GM19023 (cell line): ENCODE data around the gene FEZF2.

Source experiments
- ATAC-seq: cut with Tn5 transposase; IDR thresholded peaks from one replicate; pipeline ENCODE4 v1.9.1; 2021; ENCODE audit warnings: mild to moderate bottlenecking, moderate library complexity; ENCODE audit not compliant: unreplicated experiment

Gene FEZF2

GRCh38 chr3:62332835-62333244 is 40.5 kb downstream of the FEZF2 start:
- no peak for ATAC-seq

- ATAC-seq: no peak
Observed at GRCh38 chr3:62332017-62332416, 41.3 kb downstream of the FEZF2 start.

GRCh38 chr3:62329971-62330370 is 43.4 kb downstream of the FEZF2 start:
- ATAC-seq: no peak

GRCh38 chr3:62325896-62326295 is 47.5 kb downstream of the FEZF2 start:
- no peak for ATAC-seq

- no peak for ATAC-seq
Observed at GRCh38 chr3:62323241-62323640, 50.1 kb downstream of the FEZF2 start.
